Transverse colon (tissue), 4 donors: ENCODE measurements around the gene PTGR3.

ENCODE experiments used
- CTCF ChIP-seq, 5 experiments: fragments of 200-600 bp in 3 of 5; fragments of 450-650 bp in 2 of 5; sonication (generic) in 3 of 5; IDR thresholded peaks; 1 replicate in 2 of 5; 2 replicates in 3 of 5; pipeline ENCODE4 v1.5.1; 2016 to 2017; ENCODE audit warnings: antibody characterized with exemption in 5 of 5, inconsistent platforms in 3 of 5, mild to moderate bottlenecking in 2 of 5, moderate library complexity in 1 of 5
- EP300 ChIP-seq: sonication (generic); formaldehyde crosslinking; IDR thresholded peaks from one replicate; pipeline ENCODE4 v1.6.1; 2017; ENCODE audit warnings: antibody characterized with exemption, low read depth
- POLR2A ChIP-seq: fragments of 450-650 bp; IDR thresholded peaks from one replicate; pipeline ENCODE4 v1.6.1; 2016; ENCODE audit warnings: antibody characterized with exemption, mild to moderate bottlenecking, moderate library complexity
- POLR2AphosphoS5 ChIP-seq, 3 donors: sonication (generic); formaldehyde crosslinking; IDR thresholded peaks; one replicate each; pipeline ENCODE4 v1.6.1; 2016; ENCODE audit warnings: antibody characterized with exemption in 3 of 3

- TF ChIP-seq POLR2A (no peak), POLR2AphosphoS5 (IDR thresholded peaks at IDR 0.05) (no peak), EP300 (no peak), CTCF (IDR thresholded peaks at IDR 0.05) (no peak)
These were observed 20.0 kb upstream of the PTGR3 start for GRCh38 chr18:75228967-75229366.
